ENCODE measurements around the gene NRP1.

NRP1 gene

DNA sequence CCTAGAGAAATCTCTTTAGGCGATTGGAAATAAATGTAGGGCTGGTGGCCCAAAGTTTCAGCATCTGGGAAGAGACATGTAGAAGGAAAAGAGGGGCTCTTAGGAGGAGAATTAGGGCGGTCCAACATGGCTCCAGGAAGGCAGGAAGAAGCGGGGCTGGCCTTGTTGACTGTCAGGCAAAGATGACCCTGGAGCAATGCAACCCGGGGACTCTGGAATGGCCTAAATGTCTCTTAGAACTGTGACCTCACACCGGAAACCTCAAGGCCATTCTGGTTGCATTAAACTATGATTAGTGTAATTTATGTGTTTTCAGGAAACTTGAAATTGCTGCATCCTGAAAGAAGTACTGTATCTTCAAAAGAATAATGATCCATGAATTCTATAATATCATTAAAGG lies 66.8 kb downstream of the NRP1 start:
- in situ Hi-C loops (cut with MboI; ENCODE audit: low sequenced_read_pairs, unreplicated experiment): no loop called here
- TF ChIP-seq, protein P1, sequence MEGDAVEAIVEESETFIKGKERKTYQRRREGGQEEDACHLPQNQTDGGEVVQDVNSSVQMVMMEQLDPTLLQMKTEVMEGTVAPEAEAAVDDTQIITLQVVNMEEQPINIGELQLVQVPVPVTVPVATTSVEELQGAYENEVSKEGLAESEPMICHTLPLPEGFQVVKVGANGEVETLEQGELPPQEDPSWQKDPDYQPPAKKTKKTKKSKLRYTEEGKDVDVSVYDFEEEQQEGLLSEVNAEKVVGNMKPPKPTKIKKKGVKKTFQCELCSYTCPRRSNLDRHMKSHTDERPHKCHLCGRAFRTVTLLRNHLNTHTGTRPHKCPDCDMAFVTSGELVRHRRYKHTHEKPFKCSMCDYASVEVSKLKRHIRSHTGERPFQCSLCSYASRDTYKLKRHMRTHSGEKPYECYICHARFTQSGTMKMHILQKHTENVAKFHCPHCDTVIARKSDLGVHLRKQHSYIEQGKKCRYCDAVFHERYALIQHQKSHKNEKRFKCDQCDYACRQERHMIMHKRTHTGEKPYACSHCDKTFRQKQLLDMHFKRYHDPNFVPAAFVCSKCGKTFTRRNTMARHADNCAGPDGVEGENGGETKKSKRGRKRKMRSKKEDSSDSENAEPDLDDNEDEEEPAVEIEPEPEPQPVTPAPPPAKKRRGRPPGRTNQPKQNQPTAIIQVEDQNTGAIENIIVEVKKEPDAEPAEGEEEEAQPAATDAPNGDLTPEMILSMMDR (IDR thresholded peaks at IDR 0.05; ENCODE audit: borderline replicate concordance, control extremely low read depth, extremely low read depth, insufficient read depth, missing control alignments): no peak
- DNase-seq (ENCODE audit: low spot score): no peak

DNA sequence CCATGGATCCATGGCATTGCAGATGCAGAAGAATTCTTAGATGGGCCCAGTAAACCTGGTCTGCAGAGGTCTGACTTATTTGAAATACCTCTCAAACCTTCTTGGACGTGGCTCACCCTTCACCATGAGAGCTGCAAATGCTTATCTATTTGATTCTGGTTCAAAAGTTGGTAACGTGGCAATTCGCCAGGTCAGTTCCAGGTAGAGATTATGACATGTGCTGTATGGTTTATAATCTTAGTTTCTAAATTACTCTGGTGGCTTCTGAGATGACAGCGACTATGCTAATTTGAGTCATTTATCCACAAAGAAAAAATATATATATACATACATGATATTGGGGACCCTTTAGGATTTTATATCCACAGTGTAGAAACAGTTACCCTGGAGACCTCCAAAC lies 68.8 kb downstream of the NRP1 start:
- TF ChIP-seq, protein P1 (IDR thresholded peaks at IDR 0.05; ENCODE audit: borderline replicate concordance, control extremely low read depth, extremely low read depth, insufficient read depth, missing control alignments): no peak
- in situ Hi-C loops (cut with MboI; ENCODE audit: low sequenced_read_pairs, unreplicated experiment): no loop called here

DNA sequence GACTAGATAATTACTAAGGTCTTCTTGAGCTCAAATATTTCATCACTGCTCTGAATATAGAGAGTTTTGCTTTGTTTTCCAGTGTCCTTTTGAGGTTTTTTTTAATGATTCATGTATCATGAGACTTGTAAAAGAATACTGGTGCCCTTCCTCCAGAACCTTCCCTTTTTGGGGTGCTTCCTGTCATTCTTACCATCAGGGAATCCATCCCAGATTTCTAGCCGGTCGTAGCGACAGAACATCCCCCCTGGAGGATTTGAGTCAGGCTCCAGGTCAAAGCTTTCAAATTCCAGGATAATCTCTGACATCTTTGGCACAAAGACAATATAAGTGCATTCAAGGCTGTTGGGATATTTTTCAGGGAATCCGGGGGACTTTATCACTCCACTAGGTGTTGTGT lies 71.0 kb downstream of the NRP1 start:
- in situ Hi-C loops (cut with MboI; ENCODE audit: low sequenced_read_pairs, unreplicated experiment): no loop called here
- TF ChIP-seq, protein P1 (IDR thresholded peaks at IDR 0.05; ENCODE audit: borderline replicate concordance, control extremely low read depth, extremely low read depth, insufficient read depth, missing control alignments): no peak
- DNase-seq (ENCODE audit: low spot score): no peak

More for the DNA sequence above, 68.8 kb downstream of the NRP1 start:
- DNase-seq (ENCODE audit: low spot score): no peak

DNA sequence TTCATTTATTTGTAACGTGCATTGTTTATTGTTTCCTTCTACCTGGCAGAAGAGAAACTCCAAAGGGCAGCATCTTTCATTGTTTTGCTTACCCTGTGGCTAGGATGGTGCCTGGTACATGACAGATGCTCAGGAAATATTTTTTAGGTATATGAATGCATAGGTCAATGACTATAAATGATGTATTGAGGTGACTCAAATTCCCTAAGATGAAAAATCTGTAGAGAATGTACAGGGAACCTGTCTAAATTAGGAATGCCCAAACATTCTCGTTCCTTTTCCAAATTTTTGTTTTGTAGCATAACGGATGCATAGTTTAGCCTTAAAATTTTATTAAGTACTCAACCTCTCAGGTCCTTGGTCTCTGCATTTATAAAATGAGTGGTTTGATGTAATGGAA lies 71.6 kb downstream of the NRP1 start:
- no peak for DNase-seq (ENCODE audit: low spot score)
- in situ Hi-C loops (cut with MboI; ENCODE audit: low sequenced_read_pairs, unreplicated experiment): no loop called here
- TF ChIP-seq, protein P1 (IDR thresholded peaks at IDR 0.05; ENCODE audit: borderline replicate concordance, control extremely low read depth, extremely low read depth, insufficient read depth, missing control alignments): no peak

DNA sequence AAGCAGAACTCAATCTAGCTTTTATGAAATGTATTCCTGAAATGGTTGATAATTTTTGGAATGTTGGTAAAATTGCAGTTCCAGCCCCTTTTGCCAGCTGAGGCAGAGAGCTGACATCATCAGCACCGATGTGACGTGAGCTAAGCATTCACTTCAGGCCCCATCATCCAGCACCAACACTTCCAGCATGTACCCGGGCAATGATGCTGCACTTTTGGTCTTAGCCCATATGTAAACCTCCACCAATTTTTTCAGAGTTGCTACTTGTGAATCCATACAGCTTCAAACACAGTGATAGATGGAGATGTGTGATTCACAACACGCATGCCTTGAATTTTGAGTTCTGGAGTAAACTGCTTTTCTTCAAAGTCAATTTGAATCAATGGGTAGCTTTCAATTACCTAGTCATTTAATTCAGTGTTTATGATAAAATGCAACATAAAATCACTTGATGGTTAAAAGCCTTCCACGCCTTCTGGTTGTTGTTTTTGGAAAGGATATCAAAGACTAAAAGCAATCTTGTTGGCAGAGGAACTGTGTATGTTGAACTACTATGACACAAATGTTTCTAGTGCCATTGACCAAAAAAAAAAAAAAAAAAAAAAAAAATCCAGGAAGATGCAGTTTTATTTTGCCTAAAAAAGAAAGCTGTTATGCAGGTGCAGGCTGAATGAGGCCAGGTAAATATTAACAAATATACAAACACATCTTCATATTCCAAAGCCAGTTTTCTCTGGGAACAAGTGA lies 73.9 kb downstream of the NRP1 start:
- TF ChIP-seq, protein P1 (IDR thresholded peaks at IDR 0.05; ENCODE audit: borderline replicate concordance, control extremely low read depth, extremely low read depth, insufficient read depth, missing control alignments): no peak
- in situ Hi-C loops (cut with MboI; ENCODE audit: low sequenced_read_pairs, unreplicated experiment): no loop called here
- DNase-seq (ENCODE audit: low spot score): no peak

DNA sequence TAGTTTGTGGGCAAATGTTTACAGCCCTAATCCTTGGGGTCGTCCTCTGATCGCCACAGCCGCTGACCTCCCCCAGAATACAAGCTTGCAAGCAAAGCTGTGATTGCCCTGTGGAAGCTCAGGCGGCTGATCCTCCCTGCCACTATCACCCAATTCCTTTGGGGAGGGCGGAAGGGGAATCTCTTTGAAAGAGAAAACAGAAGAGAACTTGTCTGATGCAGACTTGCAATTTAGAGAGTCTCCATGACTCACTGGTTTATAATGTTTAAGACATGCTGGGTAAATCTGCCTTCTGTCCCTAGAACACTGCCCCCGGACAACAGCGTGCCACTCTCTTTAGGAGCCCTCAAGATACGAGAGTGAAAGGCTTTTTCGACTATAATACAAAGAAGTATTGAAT lies 75.5 kb downstream of the NRP1 start:
- TF ChIP-seq, protein P1 (IDR thresholded peaks at IDR 0.05; ENCODE audit: borderline replicate concordance, control extremely low read depth, extremely low read depth, insufficient read depth, missing control alignments): no peak
- in situ Hi-C loops (cut with MboI; ENCODE audit: low sequenced_read_pairs, unreplicated experiment): no loop called here
- DNase-seq (ENCODE audit: low spot score): no peak

All from GM13976 (cell line).